GM23248 (cell line): ENCODE data around the gene LRMDA.

Source experiments
- EZH2 ChIP-seq: fragments of 200-600 bp; sonication (generic); IDR thresholded peaks from 2 replicates; pipeline ENCODE4 v1.6.1; 2018; ENCODE audit warnings: antibody characterized with exemption, mild to moderate bottlenecking; ENCODE audit not compliant: insufficient read depth, poor library complexity, severe bottlenecking
- EZH2phosphoT487 ChIP-seq: fragments of 200-600 bp; sonication (generic); IDR thresholded peaks from 2 replicates; pipeline ENCODE4 v1.6.1; 2018; ENCODE audit warnings: antibody characterized with exemption, moderate library complexity, mild to moderate bottlenecking, low read depth; ENCODE audit not compliant: insufficient read depth

- TF ChIP-seq EZH2 (no peak), EZH2phosphoT487 (no peak)
Observed at GRCh38 chr10:76175533-76176165, 744.2 kb downstream of the LRMDA start.
